Body of pancreas (tissue), 4 donors: ENCODE measurements around the gene IL11RA. TPM values are rescaled to one million over a fixed set of nuclear protein-coding genes. Genes with fewer than 3 reads are reported as not detected.

Experiments used
- ATAC-seq: fragments of 150-250 bp; one replicate; pipeline ENCODE4 v1.9.1; 2016
- DNase-seq, 4 donors: peaks; one replicate each; pipeline ENCODE4 v3.0.0-alpha.2; 2019
- H3K27ac ChIP-seq, 4 donors: fragments of 200-600 bp; sonication (generic); 1 replicate in 3 of 4; 2 replicates in 1 of 4; pipeline versions ENCODE4 v1.5.1 to v1.6.1; 2016 to 2019; ENCODE audit warnings: mild to moderate bottlenecking in 1 of 4, mixed read lengths in 1 of 4, moderate library complexity in 1 of 4
- H3K27me3 ChIP-seq, 2 donors: fragments of 200-600 bp; sonication (generic); one replicate each; pipeline ENCODE4 v1.6.0; 2016; ENCODE audit warnings: mild to moderate bottlenecking in 1 of 2
- H3K36me3 ChIP-seq, 2 donors: fragments of 200-600 bp; sonication (generic); replicated peaks in 1 of 2; 2 replicates each; pipeline ENCODE4 v1.5.1; 2016; ENCODE audit warnings: low read depth in 2 of 2; ENCODE audit not compliant: insufficient read depth in 1 of 2
- H3K4me1 ChIP-seq: fragments of 200-600 bp; sonication (generic); one replicate; pipeline ENCODE4 v1.6.0; 2016
- H3K4me3 ChIP-seq, 2 donors: fragments of 200-600 bp; sonication (generic); 1 replicate in 1 of 2; 2 replicates in 1 of 2; pipeline ENCODE4 v1.5.1; 2016 to 2019
- H3K9me3 ChIP-seq, 3 donors: fragments of 200-600 bp; sonication (generic); 1 replicate in 2 of 3; 2 replicates in 1 of 3; pipeline ENCODE4 v1.5.1; 2016
- CTCF ChIP-seq, 7 experiments: fragments of 450-650 bp in 4 of 7; fragments of 200-600 bp in 3 of 7; sonication (generic) in 3 of 7; IDR thresholded peaks; one replicate each; pipeline ENCODE4 v1.5.1; 2016 to 2019; ENCODE audit warnings: antibody characterized with exemption in 7 of 7
- POLR2A ChIP-seq, 3 donors: fragments of 450-650 bp; IDR thresholded peaks; one replicate each; pipeline ENCODE4 v1.6.1; 2016; ENCODE audit warnings: antibody characterized with exemption in 3 of 3, mild to moderate bottlenecking in 2 of 3
- WGBS, 2 donors: methylation state at CpG; one replicate each; pipeline ENCODE4 v1.1.5; 2017; 5-methylcytosine and 5-hydroxymethylcytosine counted together
- intact Hi-C: fragments of 100-400 bp; cut with DNase I; formaldehyde crosslinking; loops from one replicate; pipeline ENCODE4 v1.15.1; 2023
- total RNA-seq, 2 donors: library from RNA; depleted of rRNA; stranded (reverse); fragments of >200 nt; gene quantifications; one replicate each; pipeline ENCODE4 v1.1.0, GENCODE V29; 2016

The IL11RA gene
- total RNA-seq, 2 donors from 2014 or later = 14.5 to 27.4 TPM

DNA sequence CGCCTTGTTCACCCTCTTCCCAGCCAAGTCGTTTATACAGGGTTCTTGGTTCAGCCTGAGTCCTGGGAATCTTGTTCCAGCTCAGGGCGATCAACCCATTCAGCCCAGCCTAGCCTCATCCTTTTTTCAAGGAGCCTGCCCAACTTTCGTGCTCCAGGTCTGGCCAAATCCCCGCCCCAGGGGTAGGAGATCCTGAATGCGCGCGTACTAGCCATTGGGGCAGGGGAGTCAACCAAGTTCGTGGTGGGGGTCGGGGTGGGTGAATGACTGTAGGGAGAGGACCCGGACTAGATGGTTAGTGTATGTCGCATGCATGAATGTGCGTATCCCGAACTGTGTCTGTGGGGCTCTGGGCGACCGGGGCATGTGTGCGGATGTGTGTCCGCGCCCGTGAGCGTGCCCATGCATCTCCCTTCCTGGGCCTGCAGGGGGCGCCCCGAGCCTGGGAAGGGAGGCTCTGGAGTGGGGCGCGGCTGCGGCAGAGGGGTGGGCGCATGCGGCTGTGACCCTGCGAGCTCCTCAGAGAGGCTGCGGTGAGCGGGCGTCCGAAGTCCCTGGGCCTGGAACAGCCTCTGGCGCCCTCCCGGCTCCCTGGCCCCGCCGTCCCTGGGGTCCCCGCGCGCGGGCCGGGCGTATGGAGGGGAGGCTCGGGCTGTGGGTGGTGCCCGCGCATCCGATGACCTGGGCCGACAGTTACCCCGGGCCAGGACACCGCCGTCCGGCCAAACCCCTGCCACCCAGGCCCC is 49.2 kb downstream of the IL11RA start:
- WGBS, 2 donors = 9 to 48% methylated on average over 12 to 51 of the region's 52 CpGs
- H3K27ac ChIP-seq = peak overlapping the region in 3 of 4 donors; percentile 43 to 70 (median 52)
- intact Hi-C loops = no loop called here

DNA sequence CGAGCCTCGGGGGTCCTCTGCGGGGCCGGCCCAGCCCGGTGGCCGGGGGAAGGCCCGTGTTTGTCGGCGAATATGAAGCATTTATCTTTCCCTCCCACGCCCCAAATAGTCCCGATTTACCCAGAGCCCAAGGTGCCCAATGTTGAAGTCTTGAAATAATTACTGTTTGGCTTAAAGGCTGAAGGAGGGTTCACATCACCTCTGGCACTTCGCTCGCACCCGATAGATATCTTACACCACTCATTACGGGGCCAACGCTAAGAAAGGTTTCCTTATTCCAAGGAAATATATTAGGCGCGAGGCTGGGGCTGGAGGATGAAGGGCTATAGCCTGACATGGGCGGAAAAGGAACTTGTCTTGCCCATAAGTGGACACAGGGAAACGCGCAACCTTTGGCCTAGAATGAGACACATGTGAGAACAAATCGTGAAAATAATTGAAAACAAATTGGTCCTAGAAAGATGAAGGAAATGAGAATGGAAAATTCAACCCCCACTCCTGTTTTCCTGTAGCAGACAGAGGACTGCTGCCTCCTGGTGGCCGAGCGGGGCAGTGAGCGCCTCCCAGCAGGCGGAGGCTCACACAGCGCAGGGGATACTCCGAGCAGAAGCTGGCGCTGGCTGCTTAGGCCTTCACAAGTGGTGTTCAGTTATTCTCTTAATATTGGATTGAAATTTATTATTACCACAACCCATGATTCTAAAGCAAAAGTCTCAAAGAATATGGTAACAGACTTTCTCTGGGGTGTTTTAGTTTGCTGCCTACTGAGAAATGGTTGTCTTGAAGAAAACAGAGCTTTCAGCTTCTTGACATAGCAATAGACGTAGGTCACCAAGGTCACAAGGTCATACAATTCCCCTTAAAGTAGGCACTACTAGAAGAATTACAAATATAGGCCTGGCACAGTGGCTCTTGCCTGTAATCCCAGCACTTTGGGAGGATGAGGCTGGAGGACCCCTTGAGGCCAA is 50.1 kb downstream of the IL11RA start:
- WGBS, 2 donors = 2 to 3% methylated on average over 21 to 30 of the region's 30 CpGs
- Histone ChIP-seq H3K9me3 (no peaks in the 10 kb centered on the region), H3K27me3 (no peaks in the 10 kb centered on the region), H3K4me1 (peaks cover 8% of the 10 kb centered on the region), H3K27ac (peak overlapping the region in 3 of 4 donors; percentile 43 to 70 (median 52)), H3K36me3 (no peaks in the 10 kb centered on the region), H3K4me3 (peak overlapping the region; percentile 41 to 56)
- DNase-seq (peak; percentile 86 to 91 (median 87)), ATAC-seq (peak; percentile 94)
- intact Hi-C loops = no loop called here
- no peak for TF ChIP-seq POLR2A (IDR thresholded peaks at IDR 0.05)
- TF ChIP-seq CTCF (IDR thresholded peaks at IDR 0.05) = peak; percentile 94 to 100 (median 97)

More for the DNA sequence above, 49.2 kb downstream of the IL11RA start:
- H3K36me3 ChIP-seq = no peaks in the 10 kb centered on the region
- H3K4me3 ChIP-seq = peak overlapping the region; percentile 41 to 56
- DNase-seq (peak; percentile 65 to 78 (median 73)), ATAC-seq (peak; percentile 86)
- no peaks in the 10 kb centered on the region for H3K9me3 ChIP-seq
- TF ChIP-seq POLR2A (IDR thresholded peaks at IDR 0.05) = no peak
- TF ChIP-seq CTCF (IDR thresholded peaks at IDR 0.05) = peak; percentile 74 to 92 (median 85)
- peaks cover 8% of the 10 kb centered on the region for H3K4me1 ChIP-seq
- no peaks in the 10 kb centered on the region for H3K27me3 ChIP-seq

- Histone ChIP-seq H3K36me3 (no peaks in the 10 kb centered on the region), H3K4me1 (peaks cover 10% of the 10 kb centered on the region), H3K27ac (no peak overlapping the region), H3K27me3 (no peaks in the 10 kb centered on the region), H3K4me3 (no peak overlapping the region), H3K9me3 (no peaks in the 10 kb centered on the region)
- TF ChIP-seq CTCF (IDR thresholded peaks at IDR 0.05) (no peak), POLR2A (IDR thresholded peaks at IDR 0.05) (no peak)
- intact Hi-C loops = no loop called here
- WGBS, 2 donors = 73 to 83% methylated on average over 2 of the region's 2 CpGs
- ATAC-seq (no peak), DNase-seq (no peak)
Measured at GRCh38 chr9:34707130-34707529, 55.1 kb downstream of the IL11RA start.

DNA sequence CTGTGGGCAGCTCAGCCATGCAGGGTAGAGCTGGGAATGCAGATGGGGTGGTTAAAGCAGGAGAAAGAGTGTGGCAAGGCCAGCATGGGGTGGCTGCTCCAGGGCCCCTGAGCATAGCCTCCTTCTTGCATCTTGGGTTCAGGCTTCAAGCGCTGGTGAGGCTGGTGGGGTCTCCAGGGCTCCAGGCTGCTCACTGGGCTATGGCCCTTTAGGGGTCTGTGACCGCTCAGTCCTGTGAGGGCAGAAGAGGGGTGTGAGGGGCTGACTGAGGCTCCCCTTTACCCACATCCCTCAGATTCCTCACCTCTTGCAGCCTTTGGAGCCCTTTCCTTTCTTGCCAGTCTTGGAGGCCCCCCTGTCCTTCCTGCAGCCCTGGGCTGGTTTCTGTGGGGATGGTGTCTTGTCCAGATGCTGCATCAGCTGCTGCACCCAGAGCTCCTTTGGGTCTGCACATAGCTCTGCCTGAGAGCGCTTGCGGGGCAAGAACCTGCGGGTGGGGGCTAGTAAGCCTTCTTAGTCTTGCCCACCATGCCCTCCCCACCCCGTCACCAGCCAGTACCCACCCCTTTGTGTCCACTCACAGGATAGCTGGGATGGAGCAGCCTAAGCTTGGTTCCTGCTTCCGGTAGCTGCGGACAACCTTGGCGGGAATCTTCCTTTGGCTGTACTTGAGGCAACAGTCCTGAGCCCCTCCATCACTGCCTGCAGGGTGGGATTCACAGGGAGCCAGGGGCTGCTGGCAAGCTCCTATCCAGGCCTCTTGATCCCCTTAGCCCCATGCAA is 57.4 kb downstream of the IL11RA start:
- Histone ChIP-seq H3K4me3 (no peak overlapping the region), H3K9me3 (no peaks in the 10 kb centered on the region), H3K4me1 (peaks cover 16% of the 10 kb centered on the region), H3K27me3 (no peaks in the 10 kb centered on the region), H3K36me3 (no peaks in the 10 kb centered on the region), H3K27ac (no peak overlapping the region)
- DNase-seq = no peak
- intact Hi-C loops = no loop called here
- TF ChIP-seq POLR2A (IDR thresholded peaks at IDR 0.05) (no peak), CTCF (IDR thresholded peaks at IDR 0.05) (no peak)
- WGBS, 2 donors = 93 to 94% methylated on average over 8 to 9 of the region's 9 CpGs
- ATAC-seq = no peak
